Heart right ventricle (tissue), 16 donors: ENCODE data around the gene MRPL42. TPM values are rescaled to one million over a fixed set of nuclear protein-coding genes. Genes with fewer than 3 reads are reported as not detected.

Experiments used
- ATAC-seq, 8 donors: fragments of 200-7000 bp; cut with Tn5 transposase; one replicate each; pipeline ENCODE4 v1.9.1; 2020; ENCODE audit warnings: mild to moderate bottlenecking in 8 of 8, moderate library complexity in 8 of 8, moderate number of reproducible peaks in 1 of 8
- DNase-seq, 2 donors: peaks; one replicate each; pipeline ENCODE4 v3.0.0-alpha.2; 2020
- H3K27ac ChIP-seq, 10 donors: fragments of 200-600 bp; sonication (generic) in 2 of 10; one replicate each; pipeline versions ENCODE4 v1.5.0 to v1.8.0; 2020 to 2022; ENCODE audit warnings: mild to moderate bottlenecking in 3 of 10
- H3K27me3 ChIP-seq, 7 donors: fragments of 200-600 bp; one replicate each; pipeline ENCODE4 v1.8.0; 2021 to 2022; ENCODE audit warnings: mild to moderate bottlenecking in 2 of 7
- H3K36me3 ChIP-seq, 9 donors: fragments of 200-600 bp; sonication (generic) in 1 of 9; one replicate each; pipeline versions ENCODE4 v1.5.0 to v1.8.0; 2020 to 2022; ENCODE audit warnings: mild to moderate bottlenecking in 2 of 9
- H3K4me1 ChIP-seq, 9 donors: fragments of 200-600 bp; sonication (generic) in 1 of 9; one replicate each; pipeline versions ENCODE4 v1.5.0 to v1.8.0; 2020 to 2022; ENCODE audit warnings: mild to moderate bottlenecking in 4 of 9
- H3K4me3 ChIP-seq, 10 donors: fragments of 200-600 bp; sonication (generic) in 2 of 10; one replicate each; pipeline versions ENCODE4 v1.5.0 to v1.8.0; 2020 to 2022; ENCODE audit warnings: mild to moderate bottlenecking in 7 of 10, moderate library complexity in 2 of 10
- H3K9me3 ChIP-seq, 11 donors: fragments of 200-600 bp in 10 of 11; sonication (generic) in 2 of 11; one replicate each; pipeline versions ENCODE4 v1.5.0 to v1.8.0; 2013 to 2022; ENCODE audit warnings: mild to moderate bottlenecking in 2 of 11, control low read depth in 1 of 11, moderate library complexity in 1 of 11
- CTCF ChIP-seq, 9 donors: fragments of 200-600 bp; sonication (generic) in 2 of 9; IDR thresholded peaks; one replicate each; pipeline versions ENCODE4 v1.5.0 to v1.8.0; 2021 to 2022; ENCODE audit warnings: antibody characterized with exemption in 9 of 9, mild to moderate bottlenecking in 5 of 9, moderate library complexity in 1 of 9
- WGBS, 2 donors: extraction: QIAGEN DNeasy Blood & Tissue Kit; methylation state at CpG; one replicate each; pipeline ENCODE4 v1.1.7; 2013; ENCODE audit warnings: inconsistent platforms in 1 of 2; 5-methylcytosine and 5-hydroxymethylcytosine counted together
- intact Hi-C, 10 donors: fragments of 100-400 bp; cut with DNase I; formaldehyde crosslinking; loops; one replicate each; pipeline versions ENCODE4 v1.11.1 to v1.14.2; 2022
- polyA plus RNA-seq, 2 donors: library from polyadenylated mRNA; stranded (reverse); fragments of 200-250 nt; gene quantifications; one replicate each; pipeline ENCODE4 v1.2.3, GENCODE V29; 2013
- total RNA-seq, 10 donors: library from RNA; stranded (reverse); fragmentation: NEBNext Ultra II Directional in 3 of 10; extraction: Animal tissue kit (Norgen Biotek cat#: 25700) in 3 of 10; gene quantifications; one replicate each; pipeline versions ENCODE4 v1.2.1 to v1.2.4, GENCODE V29; 2021 to 2023
- donor health status: Arrhythmogenic right ventricular cardiomyopathy.
- donor health status: ischemic (EF 13 %, LVEDD 7.1; RV severe dilation, severe dysfunction).
- donor health status: healthy with polysubstance abuse.
- donor health status: DM: no; HTN: yes; CAD: no.
- donor health status: DM: no; HTN: no; CAD: no.
- donor health status: ischemic (EF 25% LVEDD 6.9; RV normal size, moderate dysfunction).
- donor health status: ischemic (EF 25% LVEDD 5.7; RV mildly dilated, moderate dysfunction).
- donor health status: healthy.
- donor health status: DM: yes; HTN: yes; CAD: no.
- donor health status: Ischemic cardiomyopathy.
- donor health status: ischemic (EF 35%, LVEDD 5.7; RV mildly dilated, moderate dysfunction).
- donor health status: nonischemic (EF 11% LVEDD 7.7; RV severe dilation, severe dysfunction).
- donor health status: DM: yes; HTN: yes; CAD: no.
- donor health status: PGD.
- donor health status: ischemic (EF 29% LVEDD 5.4; RV normal size, mild dysfunction).
- donor health status: nonischemic (EF 23%, LVEDD 6.1; RV moderate dilation, normal function).

MRPL42 gene
- total and polyA plus RNA-seq, 12 donors, result 17.4 to 59.6 (median 43.9) TPM

- TF ChIP-seq CTCF (IDR thresholded peaks at IDR 0.05), result no peak
Observed at GRCh38 chr12:93530358-93530757, 63.0 kb downstream of the MRPL42 start.

GRCh38 chr12:93533310-93533709, 66.0 kb downstream of the MRPL42 start:
- intact Hi-C loops, result no loop called here
- Histone ChIP-seq H3K9me3 (no peaks in the 10 kb centered on the region), H3K36me3 (no peaks in the 10 kb centered on the region), H3K4me1 (peaks cover 0 to 19% (median 11%) of the 10 kb centered on the region in 9 donors), H3K4me3 (no peak overlapping the region), H3K27ac (no peak overlapping the region), H3K27me3 (no peaks in the 10 kb centered on the region)
- no peak for TF ChIP-seq CTCF (IDR thresholded peaks at IDR 0.05)
- ATAC-seq (no peak), DNase-seq (no peak)
- 91 to 94% methylated on average over 5 of the region's 5 CpGs for WGBS, 2 donors

More at GRCh38 chr12:93530358-93530757, 63.0 kb downstream of the MRPL42 start:
- DNase-seq (no peak), ATAC-seq (no peak)
- H3K4me3 ChIP-seq, result no peak overlapping the region
- no peaks in the 10 kb centered on the region for H3K9me3 ChIP-seq
- H3K27me3 ChIP-seq, result no peaks in the 10 kb centered on the region
- H3K4me1 ChIP-seq, result peaks cover 0 to 7% (median 0%) of the 10 kb centered on the region in 9 donors
- WGBS, 2 donors, result 32 to 56% methylated on average over 5 of the region's 5 CpGs
- H3K27ac ChIP-seq, result no peak overlapping the region
- intact Hi-C loops, result loop anchor here in 1 of 10 donors (2.0 kb wide), 1 partner anchor 28 kb away; no protein-coding TSS in a partner anchor
- H3K36me3 ChIP-seq, result no peaks in the 10 kb centered on the region

GRCh38 chr12:93536111-93536765, 68.9 kb downstream of the MRPL42 start:
- intact Hi-C loops, result no loop called here
- Histone ChIP-seq H3K27me3 (no peaks in the 10 kb centered on the region), H3K9me3 (no peaks in the 10 kb centered on the region), H3K36me3 (no peaks in the 10 kb centered on the region), H3K4me1 (peaks cover 0 to 31% (median 13%) of the 10 kb centered on the region in 9 donors), H3K27ac (peak overlapping the region in 6 of 10 donors; percentile 33 to 74 (median 66)), H3K4me3 (no peak overlapping the region)
- DNase-seq (no peak), ATAC-seq (no peak)
- WGBS, 2 donors, result 62 to 68% methylated on average over 2 of the region's 2 CpGs
- no peak for TF ChIP-seq CTCF (IDR thresholded peaks at IDR 0.05)

- no peaks in the 10 kb centered on the region for H3K27me3 ChIP-seq
- peak overlapping the region in 7 of 10 donors; percentile 4 to 74 (median 64) for H3K27ac ChIP-seq
- no peaks in the 10 kb centered on the region for H3K36me3 ChIP-seq
- TF ChIP-seq CTCF (IDR thresholded peaks at IDR 0.05), result no peak
- WGBS, 2 donors, result 17 to 29% methylated on average over 5 of the region's 5 CpGs
- intact Hi-C loops, result no loop called here
- H3K4me3 ChIP-seq, result no peak overlapping the region
- DNase-seq (peak in 1 of 2 donors; percentile 11), ATAC-seq (peak; percentile 63 to 93 (median 83))
- H3K9me3 ChIP-seq, result no peaks in the 10 kb centered on the region
- H3K4me1 ChIP-seq, result peaks cover 0 to 31% (median 13%) of the 10 kb centered on the region in 9 donors
Observed at GRCh38 chr12:93536766-93537488, 69.6 kb downstream of the MRPL42 start.
